K562 (cell line): ENCODE data around the gene ANKRD44. TPM values are rescaled to one million over a fixed set of nuclear protein-coding genes. Genes with fewer than 3 reads are reported as not detected.

Experiments used
- ATAC-seq: fragments of 200-7000 bp; cut with Tn5 transposase; 3 replicates; pipeline ENCODE4 v1.9.1; 2020; ENCODE audit warnings: moderate library complexity
- BruUV-seq: library from RNA; stranded (reverse); fragments of 400-500 nt; replicated peaks from 2 replicates; lab custom pipeline; 2021; lab: Mats Ljungman, UMichigan
- CTCF ChIA-PET: fragments of 300-600 bp; formaldehyde crosslinking; extraction: SDS; loops from one replicate; lab custom pipeline; 2021; ENCODE audit warnings: low intra/inter-chr PET ratio; lab: Yijun Ruan, JAX
- POLR2A ChIA-PET: fragments of 300-600, 350-650 bp; sonication (Branson Sonifier 250); formaldehyde crosslinking; extraction: SDS; loops from one replicate; lab custom pipeline; 2021; ENCODE audit warnings: antibody characterized with exemption, inconsistent platforms; lab: Yijun Ruan, JAX
- DNase-seq, 4 experiments: peaks; one replicate each; pipeline versions ENCODE4 v3.0.0 to v3.0.0-alpha.2; 2011 to 2018; ENCODE audit warnings: low spot score in 3 of 4, mixed read lengths in 3 of 4; ENCODE audit errors: extremely low read depth in 1 of 4
- FAIRE-seq: peaks from 2 replicates; lab custom pipeline; 2011; peaks lifted over from hg19 to GRCh38; lab: Jason Lieb, UNC
- H2AFZ ChIP-seq: 2 replicates; pipeline ENCODE4 v1.6.0; 2011; ENCODE audit warnings: low read depth, low read length, control low read depth, inconsistent platforms
- H3K27ac ChIP-seq: fragments of 200-600 bp; 3 replicates; pipeline ENCODE4 v1.8.0; 2011; ENCODE audit warnings: low read depth, mild to moderate bottlenecking, control low read depth, inconsistent platforms, low read length, moderate library complexity, mixed read lengths; ENCODE audit errors: extremely low read depth
- H3K27me3 ChIP-seq, 2 experiments: fragments of 300-600 bp in 1 of 2; 2 replicates in 1 of 2; 3 replicates in 1 of 2; pipeline versions ENCODE4 v1.6.0 to v1.8.0; 2011; ENCODE audit warnings: inconsistent platforms in 2 of 2, low read length in 2 of 2, mild to moderate bottlenecking in 1 of 2, mixed read lengths in 1 of 2, moderate library complexity in 1 of 2; ENCODE audit not compliant: control insufficient read depth in 2 of 2, insufficient read depth in 2 of 2
- H3K36me3 ChIP-seq: fragments of 300-600 bp; 3 replicates; pipeline ENCODE4 v1.8.0; 2011; ENCODE audit warnings: mild to moderate bottlenecking, low read length, inconsistent platforms; ENCODE audit not compliant: control insufficient read depth, insufficient read depth
- H3K4me1 ChIP-seq, 2 experiments: fragments of 200-600 bp in 1 of 2; replicated peaks in 1 of 2; 2 replicates in 1 of 2; 3 replicates in 1 of 2; pipeline versions ENCODE4 v1.5.1 to v1.8.0; 2011; ENCODE audit warnings: inconsistent platforms in 2 of 2, low read length in 2 of 2, mild to moderate bottlenecking in 1 of 2, mixed read lengths in 1 of 2, moderate library complexity in 1 of 2; ENCODE audit not compliant: control insufficient read depth in 2 of 2, insufficient read depth in 2 of 2
- H3K4me2 ChIP-seq: 2 replicates; pipeline ENCODE4 v1.6.1; 2011; ENCODE audit warnings: low read length, control low read depth, inconsistent platforms, mixed read lengths; ENCODE audit not compliant: insufficient read depth
- H3K4me3 ChIP-seq: fragments of 200-600 bp; sonication (generic), shearing (Covaris generic); 2 replicates; pipeline ENCODE4 v1.5.1; 2016; ENCODE audit warnings: control low read depth, inconsistent platforms
- H3K79me2 ChIP-seq: fragments of 200-600 bp; 3 replicates; pipeline ENCODE4 v1.8.0; 2011; ENCODE audit warnings: low read length, inconsistent platforms; ENCODE audit not compliant: control insufficient read depth, insufficient read depth
- H3K9ac ChIP-seq, 2 experiments: 2 replicates each; pipeline versions ENCODE4 v1.6.0 to v1.6.1; 2011; ENCODE audit warnings: low read depth in 2 of 2, low read length in 2 of 2, control low read depth in 1 of 2, inconsistent platforms in 1 of 2, mild to moderate bottlenecking in 1 of 2, mixed read lengths in 1 of 2; ENCODE audit not compliant: insufficient read depth in 1 of 2
- H3K9me1 ChIP-seq: one replicate; pipeline ENCODE4 v1.6.0; 2011; ENCODE audit warnings: inconsistent platforms, mild to moderate bottlenecking, low read length, moderate library complexity; ENCODE audit not compliant: control insufficient read depth, insufficient read depth
- H3K9me3 ChIP-seq: replicated peaks from 2 replicates; pipeline ENCODE4 v1.5.1; 2011; ENCODE audit warnings: low read depth, low read length, inconsistent platforms; ENCODE audit not compliant: control insufficient read depth, insufficient read depth
- H4K20me1 ChIP-seq: replicated peaks from 2 replicates; pipeline ENCODE4 v1.6.1; 2011; ENCODE audit warnings: low read length, inconsistent platforms, mixed read lengths; ENCODE audit not compliant: control insufficient read depth, insufficient read depth
- ETV1 ChIP-seq: fragments of 450-650 bp; conservative IDR thresholded peaks from 2 replicates; pipeline ENCODE4 v1.6.1; 2016; ENCODE audit warnings: missing genetic modification characterization, control low read depth, low read depth, missing compliant biosample characterization
- FOXA1 ChIP-seq: fragments of 450-650 bp; IDR thresholded peaks from 2 replicates; pipeline ENCODE4 v1.6.1; 2016; ENCODE audit warnings: mild to moderate bottlenecking, borderline replicate concordance
- GATAD2A ChIP-seq: fragments of 450-650 bp; IDR thresholded peaks from 2 replicates; pipeline ENCODE4 v1.6.1; 2017
- HDAC1 ChIP-seq, 2 experiments: fragments of 450-650 bp; IDR thresholded peaks; 2 replicates each; pipeline ENCODE4 v1.6.1; 2016 to 2017; ENCODE audit warnings: inconsistent platforms in 1 of 2, mild to moderate bottlenecking in 1 of 2, moderate library complexity in 1 of 2
- NFIX ChIP-seq: fragments of 250-450 bp; sonication (Bioruptor Pico); IDR thresholded peaks from 2 replicates; pipeline ENCODE4 v1.4.0; 2020; ENCODE audit warnings: low read depth, mild to moderate bottlenecking, moderate library complexity
- NONO ChIP-seq, 2 experiments: fragments of 200-400 bp in 1 of 2; fragments of 450-650 bp in 1 of 2; formaldehyde crosslinking in 1 of 2; IDR thresholded peaks; 2 replicates each; pipeline ENCODE4 v1.6.1; 2017; ENCODE audit warnings: low read depth in 2 of 2, mild to moderate bottlenecking in 2 of 2, moderate library complexity in 2 of 2, low read length in 1 of 2
- POLR2A ChIP-seq: fragments of 450-650 bp; conservative IDR thresholded peaks from 2 replicates; pipeline ENCODE4 v1.6.1; 2016
- POU5F1 ChIP-seq: fragments of 150-350 bp; IDR thresholded peaks from 2 replicates; pipeline ENCODE4 v1.6.1; 2014; ENCODE audit warnings: borderline replicate concordance, low read length, low read depth, mild to moderate bottlenecking; ENCODE audit not compliant: partially characterized antibody
- SNIP1 ChIP-seq: fragments of 450-650 bp; IDR thresholded peaks from 2 replicates; pipeline ENCODE4 v1.7.1; 2017; ENCODE audit warnings: low read depth, mild to moderate bottlenecking
- ZNF232 ChIP-seq: sonication (generic); formaldehyde crosslinking; IDR thresholded peaks from 2 replicates; pipeline ENCODE4 v1.8.0; 2022; ENCODE audit warnings: mild to moderate bottlenecking, missing genetic modification reagents
- WGBS: fragments of 100-300 bp; shearing (Covaris generic); methylation state at CpG from one replicate; pipeline ENCODE4 v1.1.6; 2016; ENCODE audit warnings: low coverage, mixed read lengths; ENCODE audit not compliant: insufficient coverage; ENCODE audit errors: missing lambda C conversion rate; 5-methylcytosine and 5-hydroxymethylcytosine counted together
- in situ Hi-C: fragments of 300-500 bp; cut with MboI; formaldehyde crosslinking; loops from 4 replicates; pipeline ENCODE4 v1.15.0; 2018; ENCODE audit warnings: inconsistent platforms, mixed read lengths
- intact Hi-C: fragments of 100-400 bp; cut with micrococcal nuclease; formaldehyde crosslinking; loops from 2 replicates; pipeline ENCODE4 v1.14.2; 2022
- polyA plus RNA-seq, 8 experiments: library from polyadenylated mRNA; depleted of rRNA in 4 of 8; stranded (reverse) in 5 of 8; unstranded in 3 of 8; fragments of >200 nt; fragmentation: Nextera tagmentation in 2 of 8; fragmentation: Illumina TruSeq in 1 of 8; extraction: Ambion mirVana in 2 of 8; extraction: Trizol in 1 of 8; gene quantifications; 2 replicates each; pipeline versions ENCODE4 v1.2.1 to v1.2.3, GENCODE V29; 2011 to 2014; ENCODE audit warnings: inconsistent platforms in 1 of 8, missing spikeins in 1 of 8
- total RNA-seq, 7 experiments: library from RNA; depleted of rRNA in 6 of 7; stranded (reverse); fragments of >200 nt in 6 of 7; fragmentation: Illumina TruSeq in 2 of 7; extraction: Trizol in 2 of 7; gene quantifications; 2 replicates each; pipeline versions ENCODE4 v1.2.1 to v1.2.3, GENCODE V29; 2011 to 2021; ENCODE audit warnings: low replicate concordance in 1 of 7
- TF ChIP-seq, protein P1 (sequence below): fragments of 250-450 bp; sonication (Bioruptor Pico); IDR thresholded peaks from 2 replicates; pipeline ENCODE4 v1.4.0; 2020; ENCODE audit warnings: mild to moderate bottlenecking
- TF ChIP-seq, protein P2 (sequence below): fragments of 200-600 bp; sonication (generic); IDR thresholded peaks from one replicate; pipeline ENCODE4 v1.6.1; 2012; ENCODE audit warnings: mild to moderate bottlenecking, low read depth, low read length, inconsistent platforms

ANKRD44 gene
- total and polyA plus RNA-seq, 9 of the 15 experiments (the other 6 are each of a cell fraction or from before 2014, with no cell fraction given): 0.03 to 0.64 (median 0.07) TPM; not detected in 3

DNA sequence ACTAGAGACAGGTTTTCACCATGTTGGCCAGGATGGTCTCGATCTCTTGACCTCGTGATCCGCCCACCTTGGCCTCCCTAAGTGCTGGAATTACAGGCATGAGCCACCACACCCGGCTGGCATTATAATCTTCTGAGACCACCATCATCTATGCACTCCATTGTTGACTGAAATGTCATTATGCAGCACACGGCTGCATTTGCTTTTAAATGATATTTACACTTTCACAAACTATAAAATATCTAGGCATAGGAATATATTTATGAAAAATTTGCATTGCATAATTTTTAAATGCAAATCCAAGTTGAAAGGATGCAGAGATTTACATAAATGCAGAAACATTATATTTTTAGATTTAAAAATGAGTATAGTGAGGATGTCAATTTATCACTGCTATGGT lies 30.0 kb upstream of the ANKRD44 start:
- Histone ChIP-seq H3K36me3 (no peaks in the 10 kb centered on the region), H3K9ac (no peak overlapping the region), H3K27me3 (peaks cover 0 to 3% of the 10 kb centered on the region in 2 experiments; a peak in 1 of 5 replicates), H4K20me1 (no peaks in the 10 kb centered on the region), H3K4me1 (no peaks in the 10 kb centered on the region), H3K9me3 (no peaks in the 10 kb centered on the region), H3K27ac (no peak overlapping the region), H3K79me2 (no peaks in the 10 kb centered on the region), H3K9me1 (no peaks in the 10 kb centered on the region), H3K4me3 (no peak overlapping the region), H3K4me2 (no peak overlapping the region), H2AFZ (no peak overlapping the region)
- in situ Hi-C loops (no loop called here), intact Hi-C loops (no loop called here)
- BruUV-seq: no TSS peak
- CTCF ChIA-PET: no interaction called here
- 0% methylated on average over 5 of the region's 5 CpGs for WGBS
- POLR2A ChIA-PET: no interaction called here
- no peak for ATAC-seq
- no peak for DNase-seq
- FAIRE-seq: no peak
- TF ChIP-seq SNIP1 (no peak), NFIX (CRISPR knock-in tag) (no peak), ZNF232 (CRISPR knock-in tag) (no peak), GATAD2A (no peak), HDAC1 (IDR thresholded peaks at IDR 0.05) (no peak), FOXA1 (no peak), ETV1 (tag) (no peak), POLR2A (no peak), NONO (IDR thresholded peaks at IDR 0.05; ENCODE audit: low read depth in 2 of 2, low read length in 1 of 2) (no peak), POU5F1 (no peak)
- TF ChIP-seq, protein P1, sequence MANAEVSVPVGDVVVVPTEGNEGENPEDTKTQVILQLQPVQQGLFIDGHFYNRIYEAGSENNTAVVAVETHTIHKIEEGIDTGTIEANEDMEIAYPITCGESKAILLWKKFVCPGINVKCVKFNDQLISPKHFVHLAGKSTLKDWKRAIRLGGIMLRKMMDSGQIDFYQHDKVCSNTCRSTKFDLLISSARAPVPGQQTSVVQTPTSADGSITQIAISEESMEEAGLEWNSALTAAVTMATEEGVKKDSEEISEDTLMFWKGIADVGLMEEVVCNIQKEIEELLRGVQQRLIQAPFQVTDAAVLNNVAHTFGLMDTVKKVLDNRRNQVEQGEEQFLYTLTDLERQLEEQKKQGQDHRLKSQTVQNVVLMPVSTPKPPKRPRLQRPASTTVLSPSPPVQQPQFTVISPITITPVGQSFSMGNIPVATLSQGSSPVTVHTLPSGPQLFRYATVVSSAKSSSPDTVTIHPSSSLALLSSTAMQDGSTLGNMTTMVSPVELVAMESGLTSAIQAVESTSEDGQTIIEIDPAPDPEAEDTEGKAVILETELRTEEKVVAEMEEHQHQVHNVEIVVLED (CRISPR knock-in tag): no peak
- TF ChIP-seq, protein P2, sequence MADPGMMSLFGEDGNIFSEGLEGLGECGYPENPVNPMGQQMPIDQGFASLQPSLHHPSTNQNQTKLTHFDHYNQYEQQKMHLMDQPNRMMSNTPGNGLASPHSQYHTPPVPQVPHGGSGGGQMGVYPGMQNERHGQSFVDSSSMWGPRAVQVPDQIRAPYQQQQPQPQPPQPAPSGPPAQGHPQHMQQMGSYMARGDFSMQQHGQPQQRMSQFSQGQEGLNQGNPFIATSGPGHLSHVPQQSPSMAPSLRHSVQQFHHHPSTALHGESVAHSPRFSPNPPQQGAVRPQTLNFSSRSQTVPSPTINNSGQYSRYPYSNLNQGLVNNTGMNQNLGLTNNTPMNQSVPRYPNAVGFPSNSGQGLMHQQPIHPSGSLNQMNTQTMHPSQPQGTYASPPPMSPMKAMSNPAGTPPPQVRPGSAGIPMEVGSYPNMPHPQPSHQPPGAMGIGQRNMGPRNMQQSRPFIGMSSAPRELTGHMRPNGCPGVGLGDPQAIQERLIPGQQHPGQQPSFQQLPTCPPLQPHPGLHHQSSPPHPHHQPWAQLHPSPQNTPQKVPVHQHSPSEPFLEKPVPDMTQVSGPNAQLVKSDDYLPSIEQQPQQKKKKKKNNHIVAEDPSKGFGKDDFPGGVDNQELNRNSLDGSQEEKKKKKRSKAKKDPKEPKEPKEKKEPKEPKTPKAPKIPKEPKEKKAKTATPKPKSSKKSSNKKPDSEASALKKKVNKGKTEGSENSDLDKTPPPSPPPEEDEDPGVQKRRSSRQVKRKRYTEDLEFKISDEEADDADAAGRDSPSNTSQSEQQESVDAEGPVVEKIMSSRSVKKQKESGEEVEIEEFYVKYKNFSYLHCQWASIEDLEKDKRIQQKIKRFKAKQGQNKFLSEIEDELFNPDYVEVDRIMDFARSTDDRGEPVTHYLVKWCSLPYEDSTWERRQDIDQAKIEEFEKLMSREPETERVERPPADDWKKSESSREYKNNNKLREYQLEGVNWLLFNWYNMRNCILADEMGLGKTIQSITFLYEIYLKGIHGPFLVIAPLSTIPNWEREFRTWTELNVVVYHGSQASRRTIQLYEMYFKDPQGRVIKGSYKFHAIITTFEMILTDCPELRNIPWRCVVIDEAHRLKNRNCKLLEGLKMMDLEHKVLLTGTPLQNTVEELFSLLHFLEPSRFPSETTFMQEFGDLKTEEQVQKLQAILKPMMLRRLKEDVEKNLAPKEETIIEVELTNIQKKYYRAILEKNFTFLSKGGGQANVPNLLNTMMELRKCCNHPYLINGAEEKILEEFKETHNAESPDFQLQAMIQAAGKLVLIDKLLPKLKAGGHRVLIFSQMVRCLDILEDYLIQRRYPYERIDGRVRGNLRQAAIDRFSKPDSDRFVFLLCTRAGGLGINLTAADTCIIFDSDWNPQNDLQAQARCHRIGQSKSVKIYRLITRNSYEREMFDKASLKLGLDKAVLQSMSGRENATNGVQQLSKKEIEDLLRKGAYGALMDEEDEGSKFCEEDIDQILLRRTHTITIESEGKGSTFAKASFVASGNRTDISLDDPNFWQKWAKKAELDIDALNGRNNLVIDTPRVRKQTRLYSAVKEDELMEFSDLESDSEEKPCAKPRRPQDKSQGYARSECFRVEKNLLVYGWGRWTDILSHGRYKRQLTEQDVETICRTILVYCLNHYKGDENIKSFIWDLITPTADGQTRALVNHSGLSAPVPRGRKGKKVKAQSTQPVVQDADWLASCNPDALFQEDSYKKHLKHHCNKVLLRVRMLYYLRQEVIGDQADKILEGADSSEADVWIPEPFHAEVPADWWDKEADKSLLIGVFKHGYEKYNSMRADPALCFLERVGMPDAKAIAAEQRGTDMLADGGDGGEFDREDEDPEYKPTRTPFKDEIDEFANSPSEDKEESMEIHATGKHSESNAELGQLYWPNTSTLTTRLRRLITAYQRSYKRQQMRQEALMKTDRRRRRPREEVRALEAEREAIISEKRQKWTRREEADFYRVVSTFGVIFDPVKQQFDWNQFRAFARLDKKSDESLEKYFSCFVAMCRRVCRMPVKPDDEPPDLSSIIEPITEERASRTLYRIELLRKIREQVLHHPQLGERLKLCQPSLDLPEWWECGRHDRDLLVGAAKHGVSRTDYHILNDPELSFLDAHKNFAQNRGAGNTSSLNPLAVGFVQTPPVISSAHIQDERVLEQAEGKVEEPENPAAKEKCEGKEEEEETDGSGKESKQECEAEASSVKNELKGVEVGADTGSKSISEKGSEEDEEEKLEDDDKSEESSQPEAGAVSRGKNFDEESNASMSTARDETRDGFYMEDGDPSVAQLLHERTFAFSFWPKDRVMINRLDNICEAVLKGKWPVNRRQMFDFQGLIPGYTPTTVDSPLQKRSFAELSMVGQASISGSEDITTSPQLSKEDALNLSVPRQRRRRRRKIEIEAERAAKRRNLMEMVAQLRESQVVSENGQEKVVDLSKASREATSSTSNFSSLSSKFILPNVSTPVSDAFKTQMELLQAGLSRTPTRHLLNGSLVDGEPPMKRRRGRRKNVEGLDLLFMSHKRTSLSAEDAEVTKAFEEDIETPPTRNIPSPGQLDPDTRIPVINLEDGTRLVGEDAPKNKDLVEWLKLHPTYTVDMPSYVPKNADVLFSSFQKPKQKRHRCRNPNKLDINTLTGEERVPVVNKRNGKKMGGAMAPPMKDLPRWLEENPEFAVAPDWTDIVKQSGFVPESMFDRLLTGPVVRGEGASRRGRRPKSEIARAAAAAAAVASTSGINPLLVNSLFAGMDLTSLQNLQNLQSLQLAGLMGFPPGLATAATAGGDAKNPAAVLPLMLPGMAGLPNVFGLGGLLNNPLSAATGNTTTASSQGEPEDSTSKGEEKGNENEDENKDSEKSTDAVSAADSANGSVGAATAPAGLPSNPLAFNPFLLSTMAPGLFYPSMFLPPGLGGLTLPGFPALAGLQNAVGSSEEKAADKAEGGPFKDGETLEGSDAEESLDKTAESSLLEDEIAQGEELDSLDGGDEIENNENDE: no peak
